ENCODE measurements around the gene NCR3LG1.

- no peak for TF ChIP-seq POLR2A (IDR thresholded peaks at IDR 0.05)
- TF ChIP-seq, protein P1, sequence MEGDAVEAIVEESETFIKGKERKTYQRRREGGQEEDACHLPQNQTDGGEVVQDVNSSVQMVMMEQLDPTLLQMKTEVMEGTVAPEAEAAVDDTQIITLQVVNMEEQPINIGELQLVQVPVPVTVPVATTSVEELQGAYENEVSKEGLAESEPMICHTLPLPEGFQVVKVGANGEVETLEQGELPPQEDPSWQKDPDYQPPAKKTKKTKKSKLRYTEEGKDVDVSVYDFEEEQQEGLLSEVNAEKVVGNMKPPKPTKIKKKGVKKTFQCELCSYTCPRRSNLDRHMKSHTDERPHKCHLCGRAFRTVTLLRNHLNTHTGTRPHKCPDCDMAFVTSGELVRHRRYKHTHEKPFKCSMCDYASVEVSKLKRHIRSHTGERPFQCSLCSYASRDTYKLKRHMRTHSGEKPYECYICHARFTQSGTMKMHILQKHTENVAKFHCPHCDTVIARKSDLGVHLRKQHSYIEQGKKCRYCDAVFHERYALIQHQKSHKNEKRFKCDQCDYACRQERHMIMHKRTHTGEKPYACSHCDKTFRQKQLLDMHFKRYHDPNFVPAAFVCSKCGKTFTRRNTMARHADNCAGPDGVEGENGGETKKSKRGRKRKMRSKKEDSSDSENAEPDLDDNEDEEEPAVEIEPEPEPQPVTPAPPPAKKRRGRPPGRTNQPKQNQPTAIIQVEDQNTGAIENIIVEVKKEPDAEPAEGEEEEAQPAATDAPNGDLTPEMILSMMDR (IDR thresholded peaks at IDR 0.05) = no peak
- no peak for TF ChIP-seq EP300 (IDR thresholded peaks at IDR 0.05)
Observed at GRCh38 chr11:17391493-17392355, 40.1 kb downstream of the NCR3LG1 start.
